GM06990 (cell line): ENCODE results near the gene DYSF.

Source experiments
- DNase-seq: peaks from one replicate; pipeline ENCODE4 v3.0.0-alpha.2; 2011; ENCODE audit not compliant: insufficient read length; ENCODE audit errors: extremely low read depth
- H3K27me3 ChIP-seq: replicated peaks from 2 replicates; pipeline ENCODE4 v1.6.0; 2011; ENCODE audit warnings: low read length; ENCODE audit not compliant: control insufficient read depth, insufficient read depth
- H3K36me3 ChIP-seq: 2 replicates; pipeline ENCODE4 v1.5.1; 2011; ENCODE audit warnings: low read length; ENCODE audit not compliant: control insufficient read depth, insufficient read depth
- H3K4me3 ChIP-seq: replicated peaks from 2 replicates; pipeline ENCODE4 v1.5.1; 2011; ENCODE audit warnings: low read depth, mild to moderate bottlenecking, control low read depth, low read length
- CTCF ChIP-seq: IDR thresholded peaks from 2 replicates; pipeline ENCODE4 v1.5.1; 2011; ENCODE audit warnings: low read length, control low read depth, mild to moderate bottlenecking, inconsistent platforms; ENCODE audit not compliant: insufficient read depth, poor library complexity, severe bottlenecking

The DYSF gene

GRCh38 chr2:71521436-71521950 is 68.1 kb downstream of the DYSF start:
- no peak for DNase-seq
- no peak overlapping the region for H3K4me3 ChIP-seq
- no peaks in the 10 kb centered on the region for H3K36me3 ChIP-seq
- TF ChIP-seq CTCF: no peak
- peaks cover 2% of the 10 kb centered on the region; the same call in 1 of the 2 replicates for H3K27me3 ChIP-seq

- Histone ChIP-seq H3K27me3 (peaks cover 2% of the 10 kb centered on the region; the same call in 1 of the 2 replicates), H3K36me3 (no peaks in the 10 kb centered on the region), H3K4me3 (no peak overlapping the region)
- DNase-seq: no peak
- no peak for TF ChIP-seq CTCF
These were observed 71.1 kb downstream of the DYSF start for GRCh38 chr2:71524476-71524875.

GRCh38 chr2:71526141-71526540 is 72.8 kb downstream of the DYSF start:
- no peak for DNase-seq
- Histone ChIP-seq H3K27me3 (peaks cover 2% of the 10 kb centered on the region; the same call in 1 of the 2 replicates), H3K4me3 (no peak overlapping the region), H3K36me3 (no peaks in the 10 kb centered on the region)
- TF ChIP-seq CTCF: no peak

DNA sequence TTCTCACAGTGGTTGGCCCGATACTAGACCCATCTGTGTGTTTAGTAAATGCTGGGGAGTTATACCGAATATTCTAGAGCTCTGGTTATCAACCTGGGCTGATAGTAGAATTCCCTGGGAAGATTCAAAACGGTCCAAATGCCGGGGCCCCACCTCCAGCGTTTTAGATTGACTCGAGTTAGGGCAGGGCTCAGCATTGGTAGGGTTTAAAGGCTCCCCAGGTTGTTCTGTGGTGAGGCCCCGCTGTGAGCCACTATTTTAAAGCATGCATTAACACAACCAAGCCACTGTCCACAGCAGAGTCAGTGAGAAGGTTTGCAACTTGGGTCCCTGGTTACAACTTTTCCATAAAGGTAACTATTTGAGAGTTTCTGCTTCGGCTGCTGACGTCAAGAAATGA is 73.6 kb downstream of the DYSF start:
- Histone ChIP-seq H3K4me3 (no peak overlapping the region), H3K36me3 (no peaks in the 10 kb centered on the region), H3K27me3 (peaks cover 2% of the 10 kb centered on the region)
- no peak for TF ChIP-seq CTCF
- DNase-seq: no peak

GRCh38 chr2:71528131-71528591 is 74.8 kb downstream of the DYSF start:
- DNase-seq: no peak
- Histone ChIP-seq H3K4me3 (no peak overlapping the region), H3K27me3 (peaks cover 2% of the 10 kb centered on the region), H3K36me3 (no peaks in the 10 kb centered on the region)
- TF ChIP-seq CTCF: no peak

GRCh38 chr2:71528749-71529148 is 75.4 kb downstream of the DYSF start:
- H3K27me3 ChIP-seq: peaks cover 2% of the 10 kb centered on the region
- no peaks in the 10 kb centered on the region for H3K36me3 ChIP-seq
- DNase-seq: no peak
- no peak overlapping the region for H3K4me3 ChIP-seq
- no peak for TF ChIP-seq CTCF
